Kasumi-1 (cell line): Measurements from ENCODE around the gene PLA2G1B.

Source experiments
- DNase-seq, 2 experiments: peaks; one replicate each; lab custom pipeline; 2025; lab: John Stamatoyannopoulos, UW

PLA2G1B gene

DNA sequence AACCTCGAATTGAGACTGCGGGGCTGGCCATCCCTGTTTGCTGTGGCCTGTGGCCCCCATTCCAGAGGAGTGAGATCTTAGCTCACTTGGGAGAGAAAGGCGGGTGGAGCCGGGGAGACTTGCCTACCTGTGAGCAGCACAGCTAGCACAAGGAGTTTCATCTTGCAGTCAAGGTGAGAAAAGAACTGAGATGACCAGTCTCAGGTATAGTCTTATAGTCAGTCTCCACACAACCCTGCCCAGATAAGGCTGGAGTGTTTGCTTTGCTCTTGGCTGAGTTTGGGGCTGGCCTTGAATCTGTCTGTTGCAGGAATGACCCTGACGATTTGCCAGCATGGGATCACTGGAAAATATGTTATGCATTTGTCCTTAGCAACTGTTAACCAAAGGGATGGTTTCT lies at the start of gene PLA2G1B:
Gene PLA2G1B (minus strand): TSS at position 187 of the 400 bp plus-strand sequence. CDS start 26 bp downstream, at position 161.
- DNase-seq, result no peak

DNA sequence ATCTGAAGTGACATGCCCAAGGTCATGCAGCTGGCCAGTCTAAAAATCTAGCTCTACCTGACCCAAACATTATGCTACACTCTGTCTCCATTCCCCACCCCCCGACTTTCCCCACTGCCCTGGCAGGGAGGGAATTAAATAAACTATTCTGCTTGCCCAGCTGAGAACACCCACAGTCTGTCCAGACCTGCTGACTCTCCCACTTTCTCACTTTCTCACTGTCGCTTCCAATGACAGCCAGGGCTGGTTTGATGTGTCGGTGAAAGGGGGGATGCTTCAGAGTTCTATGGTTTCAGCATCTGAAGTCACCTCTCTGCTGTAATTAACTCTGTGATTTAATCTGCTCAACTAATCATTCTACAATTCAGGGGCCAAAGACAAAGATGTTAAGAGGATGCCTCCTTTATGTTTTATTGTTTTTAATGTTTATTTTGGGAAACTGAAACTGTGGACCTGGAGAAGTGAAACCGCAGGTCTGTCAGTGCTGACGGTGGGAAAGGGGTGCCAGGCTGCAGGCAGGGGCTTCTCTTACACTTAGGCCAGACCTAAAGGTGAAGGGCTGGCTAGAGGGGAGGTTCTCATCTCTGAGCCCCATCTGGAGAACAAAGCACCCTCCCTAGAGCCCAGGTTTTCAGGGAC lies 49.5 kb upstream of the PLA2G1B start:
- no peak for DNase-seq

DNA sequence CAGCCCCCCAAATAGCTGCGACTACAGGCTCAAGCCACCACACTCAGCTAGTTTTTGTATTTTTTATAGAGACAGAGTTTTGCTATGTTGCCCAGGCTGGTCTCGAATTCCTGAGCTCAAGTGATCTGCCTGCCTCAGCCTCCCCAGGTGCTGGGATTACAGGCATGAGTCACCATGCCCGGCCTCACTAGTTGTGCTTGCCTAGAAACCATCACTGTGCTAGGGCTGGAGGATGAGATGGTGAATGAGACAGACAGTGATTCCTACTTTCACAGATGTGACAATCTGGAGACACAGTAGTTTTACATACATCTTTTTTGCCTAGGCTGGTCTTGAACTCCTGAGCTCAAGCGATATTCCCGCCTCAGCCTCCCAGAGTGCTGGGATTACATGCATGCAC lies 48.8 kb upstream of the PLA2G1B start:
- no peak for DNase-seq

DNA sequence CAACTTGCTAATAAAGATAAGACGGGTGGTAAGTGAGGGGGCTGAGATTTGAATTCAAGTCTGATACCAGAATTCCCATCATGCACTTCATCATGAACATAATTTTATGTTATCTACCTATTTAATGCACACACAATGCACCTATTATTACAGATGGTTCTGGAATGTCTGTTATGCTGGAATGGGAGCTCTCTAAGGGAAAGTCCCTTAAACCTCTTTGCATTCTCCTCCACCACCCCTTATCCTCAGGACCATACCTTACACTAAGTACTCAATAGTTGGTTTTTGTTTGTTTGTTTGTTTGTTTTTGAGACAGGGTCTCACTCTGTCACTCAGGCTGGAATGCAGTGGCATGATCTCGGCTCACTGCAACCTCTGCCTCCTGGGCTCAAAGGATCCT lies 48.4 kb upstream of the PLA2G1B start:
- DNase-seq, result no peak

DNA sequence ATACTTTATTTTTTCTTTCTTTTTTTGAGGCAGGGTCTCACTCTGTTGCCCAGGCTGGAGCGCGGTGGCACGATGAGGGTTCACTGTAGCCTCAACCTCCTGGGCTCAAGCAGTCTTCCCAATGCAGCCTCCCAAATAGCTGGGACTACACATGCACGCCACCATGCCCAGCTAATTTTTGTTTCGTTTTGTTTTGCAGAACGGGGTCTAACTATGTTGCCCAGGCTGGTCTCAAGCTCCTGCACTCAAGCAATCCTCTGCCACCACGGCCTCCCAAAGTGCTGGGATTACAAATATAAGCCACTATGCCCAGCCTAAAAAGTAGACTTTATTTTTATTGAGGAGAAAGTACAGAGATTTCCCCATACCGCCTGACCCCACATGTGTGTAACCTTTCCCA lies 46.1 kb upstream of the PLA2G1B start:
- DNase-seq, result no peak

DNA sequence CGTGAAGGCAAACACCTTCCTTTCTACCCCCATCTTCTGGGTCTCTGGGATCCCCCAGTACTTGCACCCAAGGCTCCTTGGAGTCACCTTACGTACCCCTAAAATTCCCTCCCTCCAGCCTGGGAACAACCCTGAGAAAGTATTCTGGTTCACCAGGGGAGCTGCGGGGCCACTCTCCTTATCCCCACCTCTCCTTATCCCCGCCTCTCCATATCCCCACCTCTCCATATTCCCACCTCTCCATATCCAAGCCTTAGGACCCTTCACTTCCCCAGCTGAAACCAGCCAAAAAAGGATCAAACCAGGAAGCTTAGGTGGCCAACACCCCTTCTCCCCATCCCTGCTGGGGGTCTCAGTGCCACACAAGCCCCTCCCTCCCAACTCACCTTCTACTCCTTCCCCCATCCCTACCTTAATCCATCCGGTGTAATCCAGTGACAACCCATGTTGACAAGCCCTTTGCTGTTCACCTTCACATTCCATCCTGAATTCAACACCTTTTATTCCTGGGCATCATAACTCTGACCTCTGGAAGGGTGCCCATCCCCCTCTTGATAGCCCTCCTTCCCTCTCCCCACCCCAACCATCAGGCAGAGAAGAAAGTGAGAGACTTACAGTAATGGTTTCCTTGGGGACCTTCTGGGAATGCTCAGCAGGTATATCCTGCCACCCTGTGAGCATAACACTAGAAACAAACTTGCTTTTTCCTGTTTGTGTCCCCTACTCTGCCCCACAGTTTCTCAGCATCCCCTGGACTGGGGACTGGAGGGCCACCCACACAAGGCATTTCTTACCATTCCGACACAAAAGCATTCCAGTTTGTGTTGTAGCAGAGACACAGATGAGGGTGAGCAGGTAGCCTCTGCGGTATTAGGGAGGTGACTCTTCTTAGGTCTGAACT lies 43.0 kb upstream of the PLA2G1B start:
- DNase-seq, result no peak

DNA sequence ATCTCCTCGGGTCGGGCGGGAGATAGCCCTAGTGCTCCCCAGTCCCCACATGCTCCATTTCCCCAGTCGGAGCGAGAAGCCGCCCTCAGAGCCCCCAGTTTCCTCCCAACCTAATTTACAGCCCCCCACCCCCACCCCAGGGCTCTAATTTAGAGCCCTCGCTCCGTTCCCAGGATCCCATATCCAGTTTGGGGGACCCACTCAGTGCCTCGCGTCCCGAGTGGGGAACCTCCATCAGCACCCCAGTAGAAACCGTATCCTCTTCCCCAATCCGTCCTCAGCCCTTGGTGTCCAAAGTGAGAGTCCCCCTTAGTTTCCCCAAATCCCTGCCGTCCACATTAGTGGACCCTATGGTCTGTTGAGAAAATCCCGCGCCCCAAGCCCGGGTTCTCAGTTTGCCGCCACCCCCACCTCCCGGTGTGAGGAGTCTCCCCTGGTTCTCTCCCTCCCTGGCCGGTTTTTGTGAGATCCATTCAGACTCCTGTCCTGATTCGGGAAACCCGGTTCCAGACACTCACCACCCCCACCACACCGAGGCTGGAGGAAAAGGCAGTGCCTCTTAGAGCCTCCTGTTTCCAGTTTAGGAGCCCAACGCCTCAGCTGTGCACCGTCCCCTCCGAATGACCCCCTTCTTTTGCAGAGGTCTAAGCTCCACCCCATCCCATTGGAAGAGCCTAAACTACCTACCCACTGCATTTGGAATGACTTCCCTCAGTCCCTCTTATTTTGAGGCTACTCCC lies 42.2 kb upstream of the PLA2G1B start:
- DNase-seq, result no peak

DNA sequence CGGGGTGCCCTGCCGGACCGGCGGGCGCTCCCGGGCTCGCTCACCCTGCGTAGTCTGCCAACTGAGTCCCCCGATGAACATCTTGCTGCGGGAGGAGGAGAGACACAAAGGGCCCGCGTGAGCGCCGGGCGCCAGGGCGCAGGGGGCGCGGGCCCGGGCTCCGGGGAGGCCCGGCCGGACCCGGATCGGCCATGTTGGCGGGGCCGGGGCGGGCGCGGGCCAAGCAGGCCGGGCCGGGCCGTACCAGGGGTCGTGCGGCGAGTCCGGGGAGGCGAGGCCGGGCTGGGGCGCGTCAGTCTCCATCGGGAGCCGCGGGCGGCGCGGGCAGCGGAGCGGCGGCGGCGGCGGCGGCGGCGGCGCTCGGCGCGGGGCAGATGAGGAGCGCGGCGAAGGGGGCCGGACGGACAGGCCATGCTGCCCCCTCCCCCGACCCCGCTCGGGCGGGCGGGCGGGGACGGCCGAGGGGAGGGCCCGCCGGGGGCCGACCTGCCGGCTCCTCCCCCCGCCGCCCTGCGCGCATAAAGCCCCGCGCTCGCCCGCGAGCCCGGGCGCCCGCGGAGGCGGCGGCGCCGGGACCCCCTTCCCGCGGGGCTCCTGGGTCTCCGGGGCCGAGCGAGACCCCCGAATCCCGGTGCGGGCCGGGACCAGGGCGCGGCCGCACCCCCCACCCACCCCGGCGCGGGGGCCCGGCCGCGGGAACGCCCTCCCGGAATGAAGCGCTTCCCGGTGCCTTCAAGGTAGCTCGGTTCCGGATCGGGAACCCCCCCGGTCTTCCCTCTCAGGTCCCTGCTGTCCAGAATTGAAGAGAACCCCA lies 41.4 kb upstream of the PLA2G1B start, which contains the start of gene MSI1:
Gene MSI1 (minus strand): TSS at position 376 of the 814 bp plus-strand sequence. CDS start 73 bp downstream, at position 303.
- DNase-seq, result no peak

DNA sequence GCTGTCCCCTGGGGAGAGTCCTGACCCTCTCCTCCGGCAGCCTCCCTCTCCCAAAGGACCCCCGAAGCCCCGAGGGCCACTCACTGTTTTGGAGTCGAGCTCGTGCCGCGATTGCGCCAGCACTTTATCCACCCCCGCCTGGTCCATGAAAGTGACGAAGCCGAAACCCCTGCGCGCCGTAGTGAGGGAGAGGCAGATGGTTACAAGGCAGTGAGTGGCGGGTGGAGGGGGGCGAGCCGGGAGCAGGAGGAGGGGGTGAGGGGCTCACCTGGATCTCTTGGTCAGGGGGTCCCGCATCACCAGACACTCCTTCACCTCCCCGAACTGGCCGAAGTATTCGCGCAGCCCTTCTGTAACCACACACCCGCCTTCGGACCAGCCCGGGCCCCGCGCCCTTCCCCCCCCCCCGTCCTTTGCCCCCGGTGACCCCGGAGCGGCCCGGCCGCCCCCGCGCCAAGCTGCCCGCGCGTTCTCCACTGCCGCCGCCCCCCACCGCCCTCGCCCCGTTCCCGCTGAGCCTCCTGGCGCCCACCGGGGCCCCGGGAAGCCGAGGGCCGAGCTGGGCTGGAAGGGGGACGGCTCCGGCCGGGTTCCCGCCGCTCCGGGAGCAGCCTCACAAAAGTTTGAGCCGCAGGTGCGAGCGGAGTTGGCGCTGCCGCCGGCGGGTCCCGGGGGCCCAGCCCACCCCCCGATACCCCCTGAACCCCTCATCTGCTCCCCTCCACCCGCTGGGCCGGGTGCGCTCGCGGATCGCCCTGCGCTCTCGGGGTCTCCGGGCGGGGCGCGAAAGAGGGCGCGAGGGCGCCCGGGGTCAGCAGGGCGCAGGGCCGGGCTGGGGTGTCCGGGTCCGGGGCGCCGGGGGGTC lies 40.6 kb upstream of the PLA2G1B start:
- DNase-seq, result no peak

DNA sequence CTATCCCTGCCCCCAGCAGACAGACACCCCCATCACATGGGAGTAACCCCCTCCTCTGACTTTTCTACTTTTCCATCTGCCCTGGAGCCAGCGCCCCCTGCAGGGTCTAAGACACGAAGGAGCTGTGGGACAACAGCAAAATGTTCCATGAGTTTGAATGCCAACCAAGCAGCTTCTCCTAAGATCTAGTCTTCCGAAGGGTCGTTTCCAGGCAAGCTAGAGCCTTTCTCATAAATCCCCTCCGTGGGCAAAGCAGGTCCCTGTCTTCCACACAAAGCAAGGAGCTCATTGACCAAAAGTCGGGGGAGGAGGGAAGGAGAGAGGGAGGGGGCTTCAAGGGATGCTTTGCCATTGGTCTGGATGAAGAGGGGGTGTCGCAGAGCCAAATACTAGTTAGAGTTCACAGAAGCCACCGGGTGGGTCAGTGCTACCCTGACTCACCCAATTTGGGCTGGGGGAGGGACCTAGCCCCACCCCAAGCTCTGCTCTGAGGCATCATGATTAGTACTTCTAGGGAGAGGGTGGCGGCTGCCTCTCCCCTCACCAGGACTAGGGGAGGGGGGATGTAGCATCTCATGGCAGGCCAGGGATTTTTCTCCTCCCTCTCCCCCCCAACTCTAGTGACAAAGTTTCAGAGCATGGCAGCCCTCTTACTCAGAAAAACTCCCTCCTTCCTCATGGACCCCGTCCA lies 39.8 kb upstream of the PLA2G1B start:
- DNase-seq, result peak; percentile 19 to 34

GRCh38 chr12:120366845-120367232 lies 39.3 kb upstream of the PLA2G1B start:
- DNase-seq, result no peak

DNA sequence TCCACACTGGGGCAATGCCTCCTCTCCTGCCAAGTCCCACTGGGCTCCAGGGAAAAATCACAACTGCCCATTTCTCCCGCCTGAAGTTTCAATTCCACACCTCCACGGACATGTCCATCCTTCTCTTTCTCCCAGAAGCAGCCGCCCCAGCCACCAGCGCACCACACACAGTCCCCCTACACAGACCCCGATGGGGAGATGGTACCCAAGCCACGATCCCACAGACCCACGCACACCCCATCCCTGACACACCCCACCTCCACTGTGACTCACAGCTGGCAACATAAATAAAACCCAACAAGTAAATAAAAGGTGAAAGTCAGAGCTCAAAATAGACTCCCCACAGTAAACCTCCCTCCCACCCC lies 38.7 kb upstream of the PLA2G1B start:
- DNase-seq, result no peak

DNA sequence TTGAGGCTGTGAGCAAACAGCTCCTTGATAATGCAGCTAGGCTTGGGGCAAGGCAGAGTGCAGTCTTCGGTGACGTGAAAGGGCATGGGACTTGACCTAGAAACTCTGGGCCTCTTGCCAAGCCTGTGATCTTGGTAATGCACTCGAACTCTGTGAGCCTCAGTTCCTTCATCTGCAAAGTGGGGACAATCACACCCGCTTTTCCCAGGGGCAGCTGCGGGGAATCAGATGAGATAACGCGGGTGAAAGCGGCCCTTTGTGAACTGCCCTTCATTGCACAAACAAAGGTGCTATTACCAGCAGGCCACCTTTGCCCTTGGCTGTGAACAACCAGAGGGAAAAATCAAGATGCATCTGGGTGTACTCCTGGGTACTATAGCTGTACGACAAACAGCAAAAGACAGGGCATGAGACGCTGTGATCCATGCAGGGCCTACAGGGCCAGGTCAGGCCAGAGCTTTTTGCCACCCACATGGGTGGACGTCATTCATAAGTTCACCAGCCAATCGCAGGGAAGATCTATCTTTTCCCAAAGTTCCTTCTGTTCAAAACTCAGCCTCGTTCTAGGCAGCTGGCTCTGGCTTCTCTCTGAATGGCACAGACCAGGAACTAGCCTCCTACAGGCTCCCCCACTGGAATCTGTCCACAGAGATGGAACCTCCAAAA lies 38.2 kb upstream of the PLA2G1B start:
- DNase-seq, result no peak

DNA sequence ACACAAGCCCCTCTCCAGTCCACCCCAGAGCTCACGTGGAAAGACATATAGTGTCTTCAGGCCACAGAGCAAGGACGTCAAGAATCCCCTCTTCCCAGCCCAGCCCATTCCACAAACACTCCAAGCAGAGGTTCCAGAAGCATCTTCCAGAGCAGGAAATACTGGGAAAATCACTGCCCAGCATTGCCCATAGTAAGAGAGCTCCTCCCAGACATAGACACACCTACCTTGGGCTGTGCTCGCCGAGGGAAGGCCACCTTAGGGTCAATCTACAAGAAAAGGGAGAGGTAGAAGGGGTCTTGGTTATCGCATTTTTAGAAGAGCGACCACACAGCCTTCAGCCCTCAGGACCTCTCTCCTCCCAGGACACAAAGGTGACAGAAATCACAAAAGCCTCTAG lies 36.9 kb upstream of the PLA2G1B start:
- DNase-seq, result no peak

- no peak for DNase-seq
These were observed 35.8 kb upstream of the PLA2G1B start for GRCh38 chr12:120363274-120363855.

DNA sequence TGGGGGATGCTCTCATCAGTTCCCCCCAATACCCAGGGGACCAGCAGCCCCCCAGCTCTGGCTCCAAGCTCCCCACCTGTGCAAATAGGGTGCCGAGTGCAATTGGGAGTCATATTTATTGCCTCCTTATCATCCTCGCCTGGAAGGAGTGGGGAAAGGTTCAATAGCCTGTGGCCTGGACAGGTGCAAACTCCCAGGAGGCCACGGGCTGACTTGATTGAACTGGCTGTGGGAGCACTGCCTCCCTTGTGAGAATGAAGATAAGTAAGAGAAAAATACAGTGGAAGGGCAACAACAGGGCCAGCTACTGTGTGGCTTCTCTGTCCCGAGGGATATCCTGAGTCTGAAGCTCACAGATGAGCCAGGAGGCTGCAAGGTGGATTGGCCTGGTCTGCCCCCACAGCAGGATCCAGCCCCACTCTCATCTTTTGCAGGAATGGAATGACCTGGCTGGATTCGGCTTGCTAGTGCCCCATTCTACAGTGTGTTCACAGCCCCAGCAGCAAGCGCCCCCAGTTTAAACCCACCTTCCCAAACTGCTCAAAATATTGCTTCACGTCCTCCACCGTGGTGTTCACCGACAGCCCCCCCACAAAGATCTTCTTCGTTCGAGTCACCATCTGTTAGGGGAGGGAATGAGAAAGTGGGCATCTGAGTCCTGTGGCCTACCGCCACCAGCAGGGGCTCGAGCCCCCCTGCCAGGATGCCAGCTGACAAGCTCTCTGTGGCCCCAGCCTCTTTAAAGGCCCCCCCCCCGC lies 35.1 kb upstream of the PLA2G1B start:
- DNase-seq, result no peak

GRCh38 chr12:120361506-120362208 lies 34.1 kb upstream of the PLA2G1B start:
- no peak for DNase-seq

DNA sequence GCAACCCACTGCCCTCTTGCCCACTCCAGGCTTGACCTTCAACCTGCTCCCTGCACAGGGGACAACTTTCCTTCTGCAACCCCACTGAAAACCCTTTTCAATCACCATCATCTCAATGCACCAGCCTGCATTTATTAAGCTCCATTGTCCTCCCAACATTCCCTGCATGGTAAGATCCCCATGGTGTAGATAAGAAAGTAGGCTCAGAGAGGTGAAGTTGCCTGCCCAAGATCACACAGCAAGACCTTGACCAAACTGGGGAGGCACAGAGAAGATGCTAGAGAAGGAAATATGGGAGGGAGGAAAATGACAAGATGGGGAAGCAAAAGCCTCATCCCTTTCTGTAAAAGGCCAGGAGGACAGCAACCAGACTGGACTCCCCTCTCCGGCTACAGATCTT lies 31.5 kb upstream of the PLA2G1B start:
- no peak for DNase-seq
